LNCAP (cell line): Measurements from ENCODE around the gene VPS35.

Experiments
- CTCF ChIP-seq: fragments of 450-650 bp; IDR thresholded peaks from 2 replicates; pipeline ENCODE4 v1.5.1; 2017; ENCODE audit warnings: mild to moderate bottlenecking

Gene VPS35

DNA sequence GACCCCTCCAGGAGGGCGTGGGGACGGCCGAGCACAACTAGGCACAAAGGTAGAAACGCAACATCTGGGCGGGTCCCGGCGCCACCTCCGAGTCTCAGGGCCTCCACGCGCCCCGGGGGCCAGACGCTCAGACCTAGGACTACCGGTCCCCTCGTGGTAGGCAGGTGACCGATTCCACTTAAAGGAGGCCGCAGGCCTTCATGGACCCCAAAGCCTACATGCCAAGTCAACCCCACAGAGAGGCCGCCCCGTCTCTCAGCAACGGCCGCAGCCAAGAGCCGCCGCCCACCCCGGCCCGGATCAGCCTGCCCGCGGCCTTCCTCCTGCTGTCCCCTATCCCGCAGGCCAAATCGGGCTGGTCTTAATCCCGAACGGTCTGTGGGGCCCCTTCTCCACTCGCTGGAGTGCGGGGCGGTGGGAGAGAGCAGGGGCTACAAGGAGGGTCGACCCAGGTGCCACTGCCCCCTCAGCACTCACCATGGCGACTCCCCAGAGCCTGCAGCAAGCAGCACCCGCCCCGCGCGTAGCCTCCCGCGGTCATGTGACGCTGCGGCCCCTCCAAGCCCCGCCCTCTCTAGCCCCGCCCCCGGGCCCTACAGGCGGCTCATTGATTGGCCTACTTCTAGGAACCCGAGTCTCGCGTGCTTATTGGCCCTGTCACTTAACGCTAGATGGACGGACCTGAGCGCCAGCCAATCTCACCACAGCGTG is at the start of gene VPS35:
TSS of gene VPS35 (minus strand) at position 525 of the 711 bp plus-strand sequence. CDS start at position 480, 45 bp downstream.
- TF ChIP-seq CTCF = peak; percentile 35; the same call in 1 of the 2 replicates

GRCh38 chr16:46737621-46738214 is 48.7 kb upstream of the VPS35 start:
- TF ChIP-seq CTCF = no peak

DNA sequence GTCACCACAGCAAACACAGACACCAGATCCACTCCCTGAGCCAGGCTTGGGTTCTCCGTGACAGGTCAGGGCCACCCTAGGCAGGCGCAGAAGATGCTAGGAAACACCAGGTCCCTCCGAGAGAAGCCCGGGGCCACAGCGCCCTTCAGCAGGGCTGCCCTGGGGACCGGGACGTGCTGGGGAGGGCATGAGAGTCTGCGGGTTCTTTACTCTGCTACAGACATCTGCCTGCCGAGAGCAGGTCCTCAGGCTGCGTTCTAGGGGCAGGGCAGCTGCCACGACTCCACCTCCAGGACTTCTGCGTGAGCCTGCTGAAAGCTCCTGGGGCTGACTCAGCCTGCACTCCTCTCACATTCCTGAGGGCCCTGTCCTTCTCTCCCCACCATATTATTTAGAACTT is 47.7 kb upstream of the VPS35 start:
- TF ChIP-seq CTCF = no peak

DNA sequence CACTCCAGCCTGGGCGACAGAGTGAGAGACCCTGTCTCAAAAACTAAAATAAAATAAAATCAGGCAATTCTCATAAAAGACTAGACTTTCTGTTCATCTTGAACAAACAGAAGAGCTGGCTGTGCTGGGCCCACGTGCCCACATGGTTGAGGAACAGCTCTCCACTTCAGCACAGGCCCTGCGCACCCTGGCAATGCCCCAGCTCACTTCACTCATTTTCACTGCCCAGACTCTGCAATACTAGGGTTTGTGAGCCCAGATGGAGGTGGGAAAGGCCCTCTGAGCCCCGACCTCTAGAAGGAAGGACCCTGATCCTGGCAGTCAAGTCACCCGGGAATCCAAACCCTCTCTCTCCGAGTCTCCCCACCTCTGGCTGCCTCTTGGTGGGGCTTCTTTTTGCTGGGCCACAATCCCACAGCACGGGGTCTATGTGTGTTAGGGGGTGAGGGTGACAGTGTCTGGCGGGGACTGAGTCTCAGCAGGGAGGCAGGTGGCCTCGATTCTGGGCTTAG is 44.4 kb upstream of the VPS35 start:
- TF ChIP-seq CTCF = no peak

DNA sequence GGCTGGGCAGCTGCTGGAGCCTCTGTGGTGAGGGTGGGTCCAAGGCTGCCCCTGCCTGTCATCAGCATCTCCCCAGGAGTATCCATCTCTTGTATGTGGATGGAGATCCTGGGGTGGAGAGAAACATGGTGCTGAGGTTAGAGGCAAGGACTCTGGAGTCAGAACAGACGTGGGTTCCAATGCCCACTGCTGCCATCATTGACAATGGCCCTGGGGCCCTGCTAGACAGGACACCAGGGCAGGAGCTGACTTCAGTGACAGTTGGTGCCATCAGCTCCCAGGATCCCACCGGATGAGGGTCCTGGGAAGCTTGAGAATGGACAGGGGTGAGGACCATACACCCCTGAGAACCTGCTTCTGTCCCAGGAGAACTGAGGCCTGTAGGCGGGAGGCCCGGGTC is 43.6 kb upstream of the VPS35 start:
- TF ChIP-seq CTCF = no peak

GRCh38 chr16:46731691-46732555 is 42.9 kb upstream of the VPS35 start:
- no peak for TF ChIP-seq CTCF

GRCh38 chr16:46730801-46731690 is 42.1 kb upstream of the VPS35 start:
- no peak for TF ChIP-seq CTCF
